GM18520 (cell line): ENCODE results near the gene TMEM119.

Source experiments
- ATAC-seq: cut with Tn5 transposase; IDR thresholded peaks from one replicate; pipeline ENCODE4 v1.9.1; 2021; ENCODE audit not compliant: unreplicated experiment

TMEM119 gene

DNA sequence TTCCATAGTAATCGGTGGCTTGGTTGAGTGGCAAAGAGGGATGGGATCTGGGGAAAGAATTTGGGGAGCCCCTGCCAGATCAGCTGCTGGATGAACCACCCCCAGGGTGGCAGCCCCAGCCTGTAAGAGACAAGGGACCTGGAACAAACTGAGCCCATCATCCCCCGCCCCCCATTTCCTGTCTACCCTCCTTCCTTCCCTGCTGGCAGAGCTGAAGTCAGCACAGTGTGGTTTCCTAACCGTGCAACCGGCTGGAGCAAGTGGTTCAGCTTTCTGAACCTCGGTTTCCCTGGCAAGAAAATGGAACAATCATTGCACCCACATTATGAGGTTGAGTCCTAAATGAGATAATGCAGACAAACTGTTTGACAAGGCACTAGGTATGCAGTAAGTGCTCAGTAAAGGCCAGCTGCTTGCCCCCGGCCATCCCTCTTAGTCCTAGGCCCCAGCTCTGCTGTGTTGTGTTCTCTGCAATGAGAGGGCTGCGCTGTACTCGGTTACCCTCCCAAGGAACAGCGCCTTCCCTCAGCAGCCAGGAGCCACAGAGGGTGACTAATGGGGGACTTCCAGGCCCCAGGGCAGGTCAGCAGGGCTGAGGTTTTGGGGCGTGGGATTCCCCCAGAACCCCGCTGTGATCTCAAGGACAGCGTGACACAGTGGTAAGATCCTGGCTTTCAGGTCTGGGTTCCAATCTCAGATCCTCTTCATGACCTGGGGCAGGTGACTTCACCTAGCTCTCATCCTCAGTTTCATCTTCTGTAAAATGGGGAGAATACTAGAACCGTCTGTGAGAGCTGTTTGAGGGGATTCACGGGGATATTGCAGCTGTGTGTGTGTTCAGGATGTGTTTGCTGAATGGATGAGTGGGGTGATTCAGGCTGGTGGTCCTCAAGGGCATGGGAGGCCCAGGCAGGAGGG, 19.3 kb upstream of the TMEM119 start:
- ATAC-seq = peak; percentile 77

DNA sequence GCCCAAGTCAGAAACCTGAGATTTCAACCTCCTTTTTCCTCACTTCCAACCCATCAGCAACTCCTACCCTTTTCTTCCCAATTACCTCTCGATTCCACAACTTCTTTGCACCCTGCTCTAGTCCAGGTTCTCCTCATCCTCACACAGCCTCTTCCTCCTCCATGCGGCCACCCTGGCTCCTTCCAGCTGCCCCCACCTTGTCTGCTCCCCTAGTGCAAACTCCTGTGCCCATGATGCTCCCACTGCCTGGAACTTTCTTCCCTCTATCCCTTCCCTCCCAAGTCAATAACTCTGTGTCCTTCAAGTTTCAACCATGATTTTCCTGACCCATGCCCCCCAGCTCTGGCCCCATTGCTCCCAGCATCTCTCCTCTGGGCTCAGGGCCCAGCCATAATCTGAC, 18.5 kb upstream of the TMEM119 start:
- ATAC-seq = no peak

DNA sequence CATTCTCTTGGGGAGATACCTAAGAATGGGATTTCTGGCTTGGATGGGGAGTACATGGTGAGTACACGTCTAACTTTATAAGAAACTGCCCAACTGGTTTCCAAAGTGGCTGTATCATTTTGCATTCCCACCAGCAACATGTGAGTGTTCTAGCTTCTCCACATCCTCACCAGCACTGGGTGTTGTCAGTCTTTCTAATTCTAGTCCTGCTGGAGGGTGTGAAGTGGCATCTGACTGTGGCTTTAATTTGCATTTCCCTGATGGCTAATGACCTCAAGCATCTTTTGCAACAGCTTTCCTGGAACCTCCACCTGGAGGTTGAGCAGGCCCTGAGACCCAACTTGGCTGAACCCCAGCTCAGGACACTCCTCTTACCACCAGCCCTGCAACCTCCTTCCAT, 18.0 kb upstream of the TMEM119 start:
- ATAC-seq = no peak

DNA sequence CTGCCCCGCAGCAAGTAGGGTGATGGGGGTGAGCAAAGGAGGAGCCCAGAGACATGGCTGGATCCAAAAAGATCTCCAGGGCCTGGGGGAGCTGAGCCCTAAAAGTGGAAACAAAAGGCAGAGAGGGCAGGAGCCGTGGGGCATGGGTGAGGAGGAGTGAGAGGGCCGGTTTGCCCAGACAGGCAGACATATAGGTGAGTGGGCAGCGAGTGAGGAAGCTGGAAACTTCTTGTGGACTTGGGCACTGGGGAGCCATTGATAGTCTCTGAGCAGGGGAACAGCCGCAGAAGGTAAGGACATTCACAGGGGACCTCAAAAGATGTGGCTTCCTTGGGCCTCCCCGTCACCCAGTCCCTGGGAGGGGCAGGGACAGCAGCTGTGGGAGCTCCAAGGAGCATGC, 16.8 kb upstream of the TMEM119 start:
- no peak for ATAC-seq

DNA sequence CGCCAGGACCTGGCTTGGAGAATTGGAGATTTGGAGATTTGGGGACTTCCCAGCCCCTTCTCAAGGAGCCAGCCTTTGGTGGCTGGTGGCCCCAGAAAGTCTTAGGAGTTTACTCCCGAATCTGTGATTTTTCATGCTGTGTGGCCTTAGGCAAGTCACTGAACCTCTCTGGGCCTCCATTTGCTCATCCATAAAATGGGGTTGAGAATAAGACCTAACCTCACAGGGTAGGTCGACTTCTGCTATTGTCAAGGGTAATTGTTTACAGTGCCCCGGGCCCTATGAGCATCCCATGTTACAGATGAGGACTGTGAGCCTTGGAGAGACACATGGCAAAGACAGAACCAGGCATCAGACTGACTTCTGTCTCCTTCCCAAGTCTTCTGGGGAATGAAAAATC, 16.2 kb upstream of the TMEM119 start:
- ATAC-seq = no peak

DNA sequence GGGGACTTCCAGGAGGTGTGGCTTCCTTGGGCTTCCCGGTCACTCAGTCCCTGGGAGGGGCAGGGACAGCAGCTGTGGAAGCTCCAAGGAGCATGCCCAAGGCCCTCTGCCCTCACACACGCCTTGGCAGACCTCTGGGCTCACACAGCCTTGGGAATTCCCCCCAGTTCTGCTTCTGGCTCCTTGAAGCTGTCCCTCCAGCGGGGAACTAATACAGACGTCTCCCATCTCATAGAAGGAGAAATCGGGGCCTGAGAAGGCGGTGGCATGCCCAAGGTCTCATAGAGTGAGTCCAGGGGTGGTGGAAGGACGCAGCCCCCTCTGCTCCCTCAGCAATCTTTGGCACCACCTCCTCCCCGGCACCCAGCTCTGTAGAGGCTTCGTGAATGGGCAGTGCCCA, 15.7 kb upstream of the TMEM119 start:
- ATAC-seq = no peak

DNA sequence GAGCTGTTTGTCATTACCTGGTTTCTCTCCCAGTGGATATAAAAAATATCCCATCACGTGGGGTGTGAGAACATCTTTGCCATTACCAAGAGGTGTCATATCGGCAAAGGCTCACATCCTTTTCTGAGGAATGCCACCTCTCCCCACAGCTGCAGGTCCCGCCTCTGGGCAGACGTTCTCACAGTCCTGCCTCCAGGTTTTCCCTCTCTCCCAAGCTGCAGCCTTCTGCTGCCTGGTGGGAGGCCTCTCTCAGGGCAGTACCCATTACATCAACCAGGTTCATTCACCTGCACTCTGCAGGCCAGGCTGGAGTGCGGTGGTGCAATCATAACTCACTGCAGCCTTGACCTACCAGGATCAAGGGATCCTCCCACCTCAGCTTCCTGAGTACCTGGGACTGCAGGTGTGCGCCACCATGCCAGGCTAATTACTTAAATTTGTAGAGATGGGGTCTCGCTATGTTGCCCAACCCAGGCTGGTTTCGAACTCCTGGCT, 15.0 kb upstream of the TMEM119 start:
- no peak for ATAC-seq

DNA sequence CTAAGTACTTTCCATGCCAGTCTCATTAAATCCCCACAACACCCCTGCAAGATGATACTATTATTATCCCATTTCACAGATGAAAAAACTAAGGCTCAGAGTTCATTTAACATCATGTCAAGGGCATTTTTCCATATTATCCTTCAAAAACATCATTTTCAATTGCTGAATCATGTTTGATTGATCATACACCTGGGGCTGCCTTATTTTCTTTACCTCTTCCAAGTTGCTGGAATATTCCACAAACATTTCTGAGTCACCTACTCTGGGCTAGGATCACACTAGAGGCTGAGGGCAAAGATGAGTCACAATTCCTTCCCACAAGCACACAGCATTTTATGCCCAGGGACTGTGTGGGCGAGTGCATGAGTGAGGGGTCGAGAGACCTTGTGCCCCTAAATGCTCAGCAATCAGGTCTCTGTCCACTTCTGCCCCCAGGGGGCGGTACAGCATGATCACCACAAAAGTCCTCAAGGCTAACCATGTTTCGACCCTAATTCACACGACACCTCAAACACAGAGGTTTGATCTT, 14.1 kb upstream of the TMEM119 start:
- ATAC-seq = no peak

DNA sequence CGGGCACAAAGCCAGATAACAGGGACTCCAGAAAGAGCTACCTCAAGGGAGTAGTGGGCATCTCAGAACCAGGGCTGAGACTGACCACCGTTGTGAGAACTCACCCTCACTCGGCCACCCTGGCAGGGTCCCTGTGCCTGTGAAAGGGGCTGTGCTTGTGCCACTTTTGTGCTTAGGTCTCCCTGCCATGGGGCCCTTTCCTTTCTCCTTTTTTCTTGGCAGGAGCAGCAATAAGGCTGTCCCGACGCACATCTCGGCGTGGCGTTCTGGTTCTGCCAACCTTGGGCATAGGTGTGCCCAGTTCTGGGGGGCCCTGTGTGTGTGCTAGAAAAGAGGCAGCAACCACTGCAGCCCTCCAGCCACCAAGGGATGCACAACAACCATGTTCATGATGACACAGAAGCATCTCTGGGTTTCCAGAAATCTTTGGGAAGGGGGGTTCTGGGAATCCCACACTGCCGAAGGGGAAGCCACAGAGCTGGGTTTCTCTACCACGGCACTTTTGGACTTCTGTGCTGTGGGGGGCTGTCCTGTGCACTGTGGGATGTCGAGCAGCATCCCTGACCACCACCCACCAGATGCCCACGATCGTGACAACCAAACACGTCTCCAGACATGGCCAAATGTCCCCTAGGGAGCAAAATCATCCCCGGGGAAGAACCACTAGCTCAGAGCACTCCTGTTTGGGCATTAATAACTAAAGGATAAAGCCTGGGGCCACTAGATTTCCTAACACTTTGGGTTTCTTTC, 13.1 kb upstream of the TMEM119 start:
- ATAC-seq = no peak

DNA sequence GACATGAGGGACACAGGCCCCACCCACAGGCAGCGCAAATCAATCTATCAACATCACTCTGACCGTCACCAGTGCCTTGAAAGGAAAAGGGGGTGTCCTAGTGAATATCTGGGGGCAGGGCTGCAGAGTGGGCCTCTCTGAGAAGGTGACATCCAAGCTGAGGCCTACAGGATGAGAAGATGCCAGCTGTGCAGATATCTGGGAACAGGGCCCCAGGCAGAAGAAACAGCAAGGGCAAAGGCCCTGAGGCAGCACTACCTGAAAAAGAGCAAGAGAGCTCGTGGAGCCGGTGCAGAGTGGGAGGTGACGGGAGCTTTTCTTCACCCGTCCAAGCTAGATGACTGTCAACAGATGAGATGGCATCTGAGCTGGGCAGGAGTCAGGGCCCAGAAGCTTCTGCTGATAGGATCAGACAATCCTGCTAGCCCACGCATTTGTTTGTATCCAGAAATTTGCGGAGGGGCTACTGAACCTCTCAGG, 12.5 kb upstream of the TMEM119 start:
- ATAC-seq = no peak

DNA sequence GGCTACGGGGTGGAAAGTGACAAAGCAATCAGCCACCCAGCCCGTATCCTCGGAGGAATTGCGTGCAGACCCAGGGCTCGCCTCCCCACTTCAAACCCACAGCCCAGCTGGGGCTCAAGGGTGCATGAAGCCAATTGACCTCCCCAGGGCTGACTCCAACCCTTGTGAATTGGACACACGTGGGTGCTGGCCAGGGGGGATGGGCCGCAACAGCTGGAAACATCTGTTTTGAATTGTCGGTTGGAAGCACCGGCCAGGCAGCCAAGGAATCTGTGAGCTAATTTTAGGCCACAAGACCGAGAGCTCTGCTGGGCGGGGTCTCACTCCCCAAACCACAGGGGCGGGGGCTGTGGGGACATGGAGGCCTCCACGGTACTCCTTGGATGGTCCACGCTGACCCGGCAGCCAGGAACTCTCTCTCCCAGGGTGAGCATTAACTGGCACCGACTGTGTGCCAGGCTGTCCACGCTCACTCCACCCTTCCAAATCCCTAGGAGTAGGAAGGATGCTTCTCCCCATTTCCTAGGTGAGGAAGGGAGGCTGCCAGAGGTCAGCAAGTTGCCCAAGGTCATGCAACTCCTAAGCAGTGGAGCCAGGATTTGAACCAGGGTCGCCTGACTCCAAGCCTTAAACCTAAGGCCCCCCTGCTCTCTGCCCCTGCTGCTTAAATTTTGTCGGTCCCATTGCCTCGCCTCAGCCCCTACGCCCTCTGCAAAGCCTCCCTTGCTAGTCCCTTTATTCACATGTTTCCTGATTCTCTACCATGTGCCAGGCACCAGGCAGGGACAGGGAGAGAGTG, 11.9 kb upstream of the TMEM119 start:
- no peak for ATAC-seq

DNA sequence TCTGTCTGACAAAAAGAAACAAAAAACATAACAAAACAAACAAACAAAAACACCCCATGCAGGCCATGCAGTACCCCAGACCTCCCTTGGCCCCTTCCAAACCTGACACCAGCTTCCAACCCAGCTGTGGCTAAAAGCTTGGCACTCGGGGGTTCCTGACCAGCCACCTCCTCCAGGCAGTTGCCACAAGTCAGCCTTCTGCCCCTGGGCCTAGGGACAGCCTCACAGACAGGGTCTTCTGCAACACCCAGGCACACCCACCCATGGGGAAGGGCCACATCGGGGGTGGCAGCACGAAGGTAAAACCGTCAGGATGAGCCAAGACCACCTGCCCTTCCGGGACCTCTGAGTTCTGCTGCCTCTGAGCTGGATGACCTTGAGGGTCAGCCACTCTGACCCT, 10.7 kb upstream of the TMEM119 start:
- ATAC-seq = no peak

DNA sequence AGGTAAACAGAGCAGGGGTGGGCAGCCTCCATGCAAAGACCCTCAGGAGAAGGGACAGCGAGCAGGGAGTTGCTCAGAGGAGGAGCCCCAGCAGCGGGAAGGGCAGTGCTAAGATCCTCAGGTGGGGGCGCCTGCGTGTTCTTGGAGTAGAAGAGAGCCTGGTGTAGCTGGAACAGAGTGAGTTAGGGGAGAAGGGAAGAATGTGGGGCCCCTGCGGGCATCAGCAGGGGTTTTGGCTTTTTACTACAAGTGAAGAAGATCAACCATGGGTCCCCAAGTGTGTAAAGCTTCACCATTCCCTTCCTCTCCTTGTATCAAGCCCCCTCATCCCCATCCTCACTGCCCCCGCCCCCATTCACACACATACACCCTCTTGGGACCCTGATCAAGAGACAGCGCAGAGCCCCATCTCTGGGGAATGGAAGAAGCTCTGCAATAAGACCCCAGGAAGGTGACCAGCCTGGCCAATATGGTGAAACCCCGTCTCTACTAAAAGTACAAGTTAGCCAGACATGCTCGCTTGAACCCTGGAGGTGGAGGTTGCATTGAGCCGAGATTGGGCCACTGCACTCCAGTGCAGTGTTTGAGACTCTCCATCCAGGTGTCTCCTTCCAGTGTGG, 10.2 kb upstream of the TMEM119 start:
- no peak for ATAC-seq

DNA sequence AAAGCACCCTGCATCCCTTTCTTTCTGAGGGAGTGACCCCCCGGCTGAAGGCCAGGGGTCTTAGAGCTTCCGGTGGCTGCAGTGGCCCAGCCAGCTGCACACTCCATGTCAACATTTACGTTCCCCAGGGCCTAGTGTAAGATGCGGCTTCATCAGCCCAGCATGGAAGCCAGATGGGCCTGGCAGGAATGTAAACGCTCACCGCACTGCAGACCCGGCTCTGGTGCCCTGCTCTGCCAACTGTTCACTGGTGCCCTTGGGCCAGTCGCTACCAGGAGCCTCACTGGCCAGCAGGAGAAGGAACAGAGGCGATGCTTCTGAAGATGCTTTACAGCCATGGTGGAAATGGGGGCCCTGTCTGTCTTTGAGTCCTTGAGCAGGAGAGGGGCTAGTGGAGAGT, 8.6 kb upstream of the TMEM119 start:
- ATAC-seq = no peak

DNA sequence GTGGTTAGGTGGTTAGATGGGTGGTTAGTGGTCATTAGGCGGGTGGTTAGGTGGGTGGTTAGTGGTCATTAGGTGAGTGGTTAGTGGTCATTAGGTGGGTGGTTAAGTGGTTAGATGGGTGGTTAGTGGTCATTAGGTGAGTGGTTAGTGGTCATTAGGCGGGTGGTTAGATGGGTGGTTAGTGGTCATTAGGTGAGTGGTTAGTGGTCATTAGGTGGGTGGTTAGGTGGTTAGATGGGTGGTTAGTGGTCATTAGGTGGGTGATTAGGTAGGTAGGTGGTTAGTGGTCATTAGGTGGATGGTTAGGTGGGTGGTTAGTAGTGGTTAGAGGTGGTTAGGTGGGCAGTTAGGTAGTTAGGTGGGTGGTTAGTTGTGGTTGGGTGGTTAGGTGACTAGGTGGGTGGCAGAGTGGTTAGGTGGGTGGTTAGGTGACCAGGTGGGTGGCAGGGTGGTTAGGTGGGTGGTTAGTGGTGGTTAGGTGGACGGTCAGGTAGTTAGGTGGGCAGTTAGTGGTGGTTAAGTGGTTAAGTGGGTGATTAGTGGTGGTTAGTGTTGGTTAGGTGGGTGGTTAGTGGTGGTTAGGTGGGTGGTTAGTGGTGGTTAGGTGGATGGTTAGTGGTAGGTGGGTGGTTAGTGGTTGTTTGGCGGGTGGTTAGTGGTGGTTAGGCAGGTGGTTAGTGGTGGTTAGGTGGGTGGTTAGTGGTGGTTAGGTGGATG, 8.0 kb upstream of the TMEM119 start:
- no peak for ATAC-seq

DNA sequence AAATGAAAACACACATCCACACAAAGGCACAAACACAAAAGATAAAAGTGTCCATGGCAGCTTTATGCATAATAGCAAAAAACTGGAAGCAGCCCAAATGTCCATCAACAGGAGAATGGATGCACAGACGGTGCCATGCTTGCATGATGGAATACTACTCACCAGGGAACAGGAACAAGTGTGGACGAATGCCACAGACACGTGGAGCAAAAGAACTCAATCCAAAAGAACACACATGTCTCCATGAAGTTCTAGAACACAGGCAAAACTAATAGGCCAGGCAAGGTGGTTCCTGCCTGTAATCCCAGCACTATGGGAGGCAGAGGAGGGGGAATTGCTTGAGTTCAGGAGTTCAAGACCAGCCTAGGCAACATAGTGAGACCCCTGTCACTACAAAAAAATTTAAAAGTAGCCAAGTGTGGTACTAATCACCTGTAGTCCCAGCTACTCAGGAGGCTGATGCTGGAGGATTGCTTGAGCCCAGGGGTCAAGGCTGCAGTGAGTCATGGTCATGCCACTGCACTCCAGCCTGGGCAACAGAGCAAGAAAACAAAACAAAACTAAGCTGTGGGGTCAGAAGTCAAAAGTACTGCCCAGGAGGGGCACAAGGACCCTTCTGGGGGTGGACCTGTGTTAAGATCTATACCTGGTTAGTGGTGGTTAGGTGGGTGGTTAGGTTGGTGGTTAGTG, 7.3 kb upstream of the TMEM119 start:
- no peak for ATAC-seq

DNA sequence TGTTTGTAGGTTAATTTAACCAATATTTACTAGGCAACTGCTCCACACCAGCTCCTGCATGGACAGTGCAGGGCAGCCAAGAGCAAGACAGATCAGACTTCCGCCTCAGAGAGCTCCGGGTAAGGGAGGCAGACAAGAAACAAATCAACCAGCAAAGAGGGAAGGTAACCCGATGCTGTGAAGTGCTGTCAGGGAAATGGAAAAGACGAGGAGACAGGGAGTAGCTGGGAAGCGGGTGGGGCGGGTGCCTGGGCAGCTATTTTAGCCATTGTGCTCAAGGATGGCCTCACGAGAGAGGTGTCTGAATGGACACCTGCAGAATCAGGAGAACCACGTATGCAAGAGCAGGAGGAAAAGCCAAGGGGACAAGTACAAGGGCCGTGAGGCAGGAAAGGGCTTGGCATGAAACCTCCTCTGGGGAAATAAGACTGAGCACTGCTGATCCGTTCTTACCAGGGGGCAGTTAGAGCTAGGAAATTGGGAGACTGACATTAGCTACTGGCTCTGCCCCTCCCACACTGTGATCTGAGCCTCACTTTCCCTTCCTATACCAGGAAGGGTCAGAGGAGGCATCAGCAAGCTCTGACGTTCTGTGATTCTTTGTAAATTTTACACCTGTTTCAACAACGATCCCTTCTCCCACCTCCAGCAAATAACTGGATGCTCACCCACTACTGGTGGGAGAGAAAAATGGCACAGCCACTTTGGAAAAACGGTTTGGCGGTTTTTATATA, 6.5 kb upstream of the TMEM119 start:
- no peak for ATAC-seq

DNA sequence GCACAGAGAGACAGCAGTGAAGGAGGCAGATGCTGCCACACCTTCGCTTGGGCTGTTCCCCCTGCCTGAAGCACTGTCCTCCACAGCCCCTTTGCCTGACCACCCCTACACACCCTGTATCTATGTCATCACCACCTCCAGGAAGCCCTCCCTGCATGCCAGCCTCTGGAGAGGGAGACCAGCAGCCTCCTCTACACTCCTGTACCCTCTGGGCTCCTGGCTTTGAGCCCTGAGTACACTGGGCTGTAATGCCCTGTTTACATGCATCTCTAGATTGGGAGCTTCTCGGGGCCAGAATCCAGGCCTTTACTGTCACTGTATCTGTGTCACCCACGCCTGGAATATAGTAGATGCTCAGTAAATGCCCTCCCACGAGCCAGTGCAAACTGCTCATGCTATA, 5.9 kb upstream of the TMEM119 start:
- ATAC-seq = no peak
